K562 (cell line): ENCODE results near the gene HNRNPH3. TPM values are rescaled to one million over a fixed set of nuclear protein-coding genes. Genes with fewer than 3 reads are reported as not detected.
A peak's percentile ranks its signal among the peaks of the same experiment; 100 is the strongest.

Source experiments
- DLX4 ChIP-seq: fragments of 250-450 bp; sonication (Bioruptor Pico); IDR thresholded peaks from 2 replicates; pipeline ENCODE4 v1.6.1; 2021; ENCODE audit warnings: mild to moderate bottlenecking
- MBD1 ChIP-seq: fragments of 250-450 bp; sonication (Bioruptor Pico); IDR thresholded peaks from 2 replicates; pipeline ENCODE4 v1.8.0; 2022; ENCODE audit warnings: inconsistent platforms
- NBN ChIP-seq: fragments of 450-650 bp; IDR thresholded peaks from 2 replicates; pipeline ENCODE4 v1.6.1; 2016; ENCODE audit warnings: low read depth, mild to moderate bottlenecking
- PPARD ChIP-seq: fragments of 250-450 bp; sonication (Bioruptor Pico); IDR thresholded peaks from 2 replicates; pipeline ENCODE4 v1.8.0; 2022; ENCODE audit warnings: inconsistent platforms, mild to moderate bottlenecking, moderate library complexity
- SRSF9 ChIP-seq: fragments of 200-400 bp; formaldehyde crosslinking; IDR thresholded peaks from 2 replicates; pipeline ENCODE4 v1.6.1; 2017; ENCODE audit warnings: low read depth, low read length, borderline replicate concordance
- TAL1 ChIP-seq: fragments of 450-650 bp; IDR thresholded peaks from 2 replicates; pipeline ENCODE4 v1.6.1; 2016; ENCODE audit warnings: mild to moderate bottlenecking
- TEAD2 ChIP-seq: fragments of 450-650 bp; IDR thresholded peaks from 2 replicates; pipeline ENCODE4 v1.6.1; 2016; ENCODE audit warnings: missing genetic modification characterization, control low read depth, missing compliant biosample characterization
- ZBTB43 ChIP-seq: sonication (generic); formaldehyde crosslinking; IDR thresholded peaks from 2 replicates; pipeline ENCODE4 v1.8.0; 2023; ENCODE audit warnings: mild to moderate bottlenecking, missing genetic modification reagents
- ZNF175 ChIP-seq: fragments of 200-800 bp; sonication (Bioruptor generic); IDR thresholded peaks from 2 replicates; pipeline ENCODE4 v1.6.1; 2016; ENCODE audit warnings: low read depth, mild to moderate bottlenecking, missing genetic modification characterization, missing compliant biosample characterization
- polyA plus RNA-seq, 8 experiments: library from polyadenylated mRNA; depleted of rRNA in 4 of 8; stranded (reverse) in 5 of 8; unstranded in 3 of 8; fragments of >200 nt; fragmentation: Nextera tagmentation in 2 of 8; fragmentation: Illumina TruSeq in 1 of 8; extraction: Ambion mirVana in 2 of 8; extraction: Trizol in 1 of 8; gene quantifications; 2 replicates each; pipeline versions ENCODE4 v1.2.1 to v1.2.3, GENCODE V29; 2011 to 2014; ENCODE audit warnings: inconsistent platforms in 1 of 8, missing spikeins in 1 of 8
- total RNA-seq, 7 experiments: library from RNA; depleted of rRNA in 6 of 7; stranded (reverse); fragments of >200 nt in 6 of 7; fragmentation: Illumina TruSeq in 2 of 7; extraction: Trizol in 2 of 7; gene quantifications; 2 replicates each; pipeline versions ENCODE4 v1.2.1 to v1.2.3, GENCODE V29; 2011 to 2021; ENCODE audit warnings: low replicate concordance in 1 of 7
- TF ChIP-seq, protein P1 (sequence below): fragments of 450-650 bp; IDR thresholded peaks from one replicate; pipeline ENCODE4 v1.6.1; 2018; ENCODE audit warnings: mild to moderate bottlenecking, moderate library complexity; ENCODE audit not compliant: partially characterized antibody
- TF ChIP-seq, protein P2 (sequence below): conservative IDR thresholded peaks from 2 replicates; pipeline ENCODE4 v1.6.1; 2011; ENCODE audit warnings: low read depth, mild to moderate bottlenecking, low read length; ENCODE audit not compliant: control insufficient read depth

HNRNPH3 gene
- total and polyA plus RNA-seq, 9 of the 15 experiments (the other 6 are each of a cell fraction or from before 2014, with no cell fraction given) = 52.8 to 562 (median 152) TPM

GRCh38 chr10:68332259-68333057, 594 bp downstream of the HNRNPH3 start, which contains the start of gene PBLD (continued):
- TF ChIP-seq, protein P1, sequence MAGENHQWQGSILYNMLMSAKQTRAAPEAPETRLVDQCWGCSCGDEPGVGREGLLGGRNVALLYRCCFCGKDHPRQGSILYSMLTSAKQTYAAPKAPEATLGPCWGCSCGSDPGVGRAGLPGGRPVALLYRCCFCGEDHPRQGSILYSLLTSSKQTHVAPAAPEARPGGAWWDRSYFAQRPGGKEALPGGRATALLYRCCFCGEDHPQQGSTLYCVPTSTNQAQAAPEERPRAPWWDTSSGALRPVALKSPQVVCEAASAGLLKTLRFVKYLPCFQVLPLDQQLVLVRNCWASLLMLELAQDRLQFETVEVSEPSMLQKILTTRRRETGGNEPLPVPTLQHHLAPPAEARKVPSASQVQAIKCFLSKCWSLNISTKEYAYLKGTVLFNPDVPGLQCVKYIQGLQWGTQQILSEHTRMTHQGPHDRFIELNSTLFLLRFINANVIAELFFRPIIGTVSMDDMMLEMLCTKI = no peak
- TF ChIP-seq NBN (peak; percentile 95), TAL1 (0 out of 2 replicates have a peak, but pooled peaks have one; percentile 27), SRSF9 (no peak), PPARD (CRISPR knock-in tag) (no peak), MBD1 (CRISPR knock-in tag) (no peak), ZNF175 (CRISPR knock-in tag) (no peak), ZBTB43 (CRISPR knock-in tag) (0 out of 2 replicates have a peak, but pooled peaks have one; percentile 20), TEAD2 (tag) (no peak), DLX4 (no peak)
- TF ChIP-seq, protein P2, sequence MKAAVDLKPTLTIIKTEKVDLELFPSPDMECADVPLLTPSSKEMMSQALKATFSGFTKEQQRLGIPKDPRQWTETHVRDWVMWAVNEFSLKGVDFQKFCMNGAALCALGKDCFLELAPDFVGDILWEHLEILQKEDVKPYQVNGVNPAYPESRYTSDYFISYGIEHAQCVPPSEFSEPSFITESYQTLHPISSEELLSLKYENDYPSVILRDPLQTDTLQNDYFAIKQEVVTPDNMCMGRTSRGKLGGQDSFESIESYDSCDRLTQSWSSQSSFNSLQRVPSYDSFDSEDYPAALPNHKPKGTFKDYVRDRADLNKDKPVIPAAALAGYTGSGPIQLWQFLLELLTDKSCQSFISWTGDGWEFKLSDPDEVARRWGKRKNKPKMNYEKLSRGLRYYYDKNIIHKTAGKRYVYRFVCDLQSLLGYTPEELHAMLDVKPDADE = no peak
